ENCODE data around the gene OR7G1. TPM values are rescaled to one million over a fixed set of nuclear protein-coding genes. Genes with fewer than 3 reads are reported as not detected.

OR7G1 gene
- polyA plus RNA-seq (2013, experiment 1 of 4), result not detected
- not detected for polyA plus RNA-seq (2013, experiment 2 of 4)
- not detected for polyA plus RNA-seq (2013, experiment 3 of 4)
- polyA plus RNA-seq (2013, experiment 4 of 4), result not detected

DNA sequence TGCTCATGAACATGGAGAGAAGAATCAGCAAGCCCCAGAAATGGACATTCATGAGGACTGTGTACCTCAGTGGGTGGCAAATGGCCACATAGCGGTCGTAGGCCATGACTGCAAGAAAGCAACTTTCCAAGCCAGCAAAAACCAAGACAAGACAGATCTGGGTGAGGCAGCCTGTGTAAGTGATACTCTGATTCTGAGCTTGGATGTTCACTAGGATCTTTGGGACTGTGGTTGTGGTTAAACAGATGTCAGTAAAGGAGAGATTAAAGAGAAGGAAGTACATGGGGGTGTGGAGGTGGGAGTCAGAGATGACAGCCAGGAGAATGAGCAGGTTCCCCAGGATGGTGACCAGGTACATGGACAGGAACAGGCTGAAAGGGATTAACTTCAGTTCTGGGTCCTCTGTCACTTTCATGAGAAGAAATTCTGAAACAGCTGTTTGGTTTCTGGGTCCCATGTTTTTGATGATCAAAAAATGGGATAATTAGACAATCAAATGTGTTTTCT, at the start of gene OR7G1:
Gene OR7G1 (minus strand): TSS at position 457 of the 507 bp plus-strand sequence. CDS start 0 bp downstream, at position 457.
- Histone ChIP-seq H3K4me3 (ENCODE audit: insufficient read depth, low read depth, low read length) (no peak within 1 kb of the TSS), H3K27ac (ENCODE audit: insufficient read depth, low read depth, low read length, poor library complexity, severe bottlenecking) (no peak within 1 kb of the TSS), H3K4me1 (ENCODE audit: control insufficient read depth, insufficient read depth, low read length) (no peaks in the 10 kb centered on the region), H3K9me3 (ENCODE audit: control insufficient read depth, low read length) (peaks cover 2% of the 10 kb centered on the region), H3K27me3 (ENCODE audit: control insufficient read depth, insufficient read depth, low read length, poor library complexity, severe bottlenecking) (no peaks in the 10 kb centered on the region), H3K36me3 (ENCODE audit: control insufficient read depth, insufficient read depth, low read length) (no peaks in the 10 kb centered on the region)
- 82 to 84% methylated on average over 2 of the region's 2 CpGs for WGBS, 2 experiments

GRCh38 chr19:9165261-9165660, 49.7 kb upstream of the OR7G1 start:
- Histone ChIP-seq H3K4me3 (ENCODE audit: insufficient read depth, low read depth, low read length) (no peak overlapping the region), H3K4me1 (ENCODE audit: control insufficient read depth, insufficient read depth, low read length) (no peaks in the 10 kb centered on the region), H3K9me3 (ENCODE audit: control insufficient read depth, low read length) (peaks cover 2% of the 10 kb centered on the region), H3K36me3 (ENCODE audit: control insufficient read depth, insufficient read depth, low read length) (peaks cover 43% of the 10 kb centered on the region), H3K27ac (ENCODE audit: insufficient read depth, low read depth, low read length, poor library complexity, severe bottlenecking) (no peak overlapping the region), H3K27me3 (ENCODE audit: control insufficient read depth, insufficient read depth, low read length, poor library complexity, severe bottlenecking) (no peaks in the 10 kb centered on the region)
- 85 to 94% methylated on average over 3 of the region's 3 CpGs for WGBS, 2 experiments

- peaks cover 79% of the 10 kb centered on the region for H3K36me3 ChIP-seq (ENCODE audit: control insufficient read depth, insufficient read depth, low read length)
- H3K27me3 ChIP-seq (ENCODE audit: control insufficient read depth, insufficient read depth, low read length, poor library complexity, severe bottlenecking), result no peaks in the 10 kb centered on the region
- 94 to 97% methylated on average over 12 of the region's 12 CpGs for WGBS, 2 experiments
- no peak overlapping the region for H3K4me3 ChIP-seq (ENCODE audit: insufficient read depth, low read depth, low read length)
- H3K27ac ChIP-seq (ENCODE audit: insufficient read depth, low read depth, low read length, poor library complexity, severe bottlenecking), result no peak overlapping the region
- no peaks in the 10 kb centered on the region for H3K4me1 ChIP-seq (ENCODE audit: control insufficient read depth, insufficient read depth, low read length)
- H3K9me3 ChIP-seq (ENCODE audit: control insufficient read depth, low read length), result peaks cover 2% of the 10 kb centered on the region
Observed at GRCh38 chr19:9161427-9161826, 45.9 kb upstream of the OR7G1 start.

GRCh38 chr19:9159891-9160290, 44.3 kb upstream of the OR7G1 start:
- Histone ChIP-seq H3K27me3 (ENCODE audit: control insufficient read depth, insufficient read depth, low read length, poor library complexity, severe bottlenecking) (no peaks in the 10 kb centered on the region), H3K36me3 (ENCODE audit: control insufficient read depth, insufficient read depth, low read length) (peaks cover 85% of the 10 kb centered on the region), H3K9me3 (ENCODE audit: control insufficient read depth, low read length) (peaks cover 2% of the 10 kb centered on the region), H3K4me3 (ENCODE audit: insufficient read depth, low read depth, low read length) (no peak overlapping the region), H3K27ac (ENCODE audit: insufficient read depth, low read depth, low read length, poor library complexity, severe bottlenecking) (no peak overlapping the region), H3K4me1 (ENCODE audit: control insufficient read depth, insufficient read depth, low read length) (no peaks in the 10 kb centered on the region)
- 97 to 98% methylated on average over 13 of the region's 13 CpGs for whole genome bisulfite sequencing, 2 experiments

- WGBS, 2 experiments, result 92 to 93% methylated on average over 1 of the region's 1 CpG
- Histone ChIP-seq H3K27ac (ENCODE audit: insufficient read depth, low read depth, low read length, poor library complexity, severe bottlenecking) (no peak overlapping the region), H3K9me3 (ENCODE audit: control insufficient read depth, low read length) (peaks cover 15% of the 10 kb centered on the region), H3K4me3 (ENCODE audit: insufficient read depth, low read depth, low read length) (no peak overlapping the region), H3K27me3 (ENCODE audit: control insufficient read depth, insufficient read depth, low read length, poor library complexity, severe bottlenecking) (no peaks in the 10 kb centered on the region), H3K36me3 (ENCODE audit: control insufficient read depth, insufficient read depth, low read length) (peaks cover 78% of the 10 kb centered on the region), H3K4me1 (ENCODE audit: control insufficient read depth, insufficient read depth, low read length) (no peaks in the 10 kb centered on the region)
Observed at GRCh38 chr19:9156304-9156703, 40.7 kb upstream of the OR7G1 start.

DNA sequence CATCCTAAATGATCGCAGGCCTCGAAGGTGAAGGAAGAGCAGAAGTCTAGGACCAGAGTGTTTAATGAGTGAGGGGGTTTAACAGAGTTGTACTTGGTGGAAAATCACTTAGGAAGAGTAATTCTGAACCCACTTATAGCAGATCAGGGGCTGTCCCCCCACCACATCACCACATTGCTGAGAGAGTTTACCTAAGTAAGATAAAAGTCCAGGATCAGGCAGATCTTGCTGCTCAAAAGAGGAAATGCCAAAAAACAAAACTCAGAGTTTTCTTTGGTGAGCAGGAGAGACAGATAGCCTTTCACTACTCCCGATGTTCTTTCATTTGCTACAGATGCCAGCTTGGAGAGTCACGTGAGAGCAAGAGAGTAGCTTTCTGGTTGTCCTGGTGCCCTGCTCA, 40.0 kb upstream of the OR7G1 start:
- no peaks in the 10 kb centered on the region for H3K4me1 ChIP-seq (ENCODE audit: control insufficient read depth, insufficient read depth, low read length)
- H3K9me3 ChIP-seq (ENCODE audit: control insufficient read depth, low read length), result peaks cover 16% of the 10 kb centered on the region
- H3K36me3 ChIP-seq (ENCODE audit: control insufficient read depth, insufficient read depth, low read length), result peaks cover 74% of the 10 kb centered on the region
- no peak overlapping the region for H3K4me3 ChIP-seq (ENCODE audit: insufficient read depth, low read depth, low read length)
- H3K27ac ChIP-seq (ENCODE audit: insufficient read depth, low read depth, low read length, poor library complexity, severe bottlenecking), result no peak overlapping the region
- no peaks in the 10 kb centered on the region for H3K27me3 ChIP-seq (ENCODE audit: control insufficient read depth, insufficient read depth, low read length, poor library complexity, severe bottlenecking)
- WGBS, 2 experiments, result 90 to 94% methylated on average over 4 of the region's 4 CpGs

DNA sequence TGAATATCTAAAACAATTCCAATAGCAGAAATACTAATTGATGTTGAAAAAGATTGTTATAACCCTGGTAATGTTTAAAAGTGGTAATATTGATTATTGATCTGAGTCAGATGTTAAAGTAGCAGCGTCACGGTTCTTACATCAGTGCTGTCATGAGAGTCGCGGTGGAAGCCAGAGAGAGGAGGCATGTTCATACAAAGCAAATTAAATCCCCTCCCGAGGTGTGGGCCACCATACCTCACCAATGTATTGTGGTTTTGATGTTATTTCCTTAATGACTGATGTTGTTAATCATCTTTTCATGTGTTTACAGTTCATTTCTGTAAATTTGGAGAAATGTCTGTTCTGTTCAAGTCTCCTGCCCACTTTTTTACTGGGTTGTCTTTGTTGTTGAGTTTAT, 35.8 kb upstream of the OR7G1 start:
- H3K27ac ChIP-seq (ENCODE audit: insufficient read depth, low read depth, low read length, poor library complexity, severe bottlenecking), result no peak overlapping the region
- no peaks in the 10 kb centered on the region for H3K27me3 ChIP-seq (ENCODE audit: control insufficient read depth, insufficient read depth, low read length, poor library complexity, severe bottlenecking)
- H3K9me3 ChIP-seq (ENCODE audit: control insufficient read depth, low read length), result peaks cover 19% of the 10 kb centered on the region
- H3K4me3 ChIP-seq (ENCODE audit: insufficient read depth, low read depth, low read length), result no peak overlapping the region
- H3K36me3 ChIP-seq (ENCODE audit: control insufficient read depth, insufficient read depth, low read length), result peaks cover 54% of the 10 kb centered on the region
- H3K4me1 ChIP-seq (ENCODE audit: control insufficient read depth, insufficient read depth, low read length), result no peaks in the 10 kb centered on the region
- WGBS, 2 experiments, result 96 to 98% methylated on average over 5 of the region's 5 CpGs

DNA sequence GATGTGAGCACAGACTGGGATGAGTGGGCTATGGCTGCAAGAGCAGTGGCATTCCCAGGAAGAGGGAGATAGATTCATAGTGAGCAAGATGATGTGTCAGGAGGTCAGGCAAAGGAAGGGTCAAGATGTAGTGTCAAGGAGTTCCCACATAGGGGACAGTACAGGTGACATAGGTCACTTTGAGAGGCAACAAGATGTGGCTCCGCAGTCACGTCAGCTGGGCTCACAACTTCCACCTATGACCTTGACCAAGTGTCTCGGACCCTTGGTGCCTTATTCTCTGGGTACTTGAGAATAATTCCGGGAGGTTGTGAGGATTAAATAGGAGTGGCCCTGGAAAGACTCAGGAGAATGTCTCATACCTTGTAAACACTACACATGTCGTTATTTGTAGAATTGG, 35.1 kb upstream of the OR7G1 start:
- Histone ChIP-seq H3K27ac (ENCODE audit: insufficient read depth, low read depth, low read length, poor library complexity, severe bottlenecking) (no peak overlapping the region), H3K36me3 (ENCODE audit: control insufficient read depth, insufficient read depth, low read length) (peaks cover 48% of the 10 kb centered on the region), H3K27me3 (ENCODE audit: control insufficient read depth, insufficient read depth, low read length, poor library complexity, severe bottlenecking) (no peaks in the 10 kb centered on the region), H3K9me3 (ENCODE audit: control insufficient read depth, low read length) (peaks cover 19% of the 10 kb centered on the region), H3K4me3 (ENCODE audit: insufficient read depth, low read depth, low read length) (no peak overlapping the region), H3K4me1 (ENCODE audit: control insufficient read depth, insufficient read depth, low read length) (no peaks in the 10 kb centered on the region)
- 95 to 97% methylated on average over 5 of the region's 5 CpGs for WGBS, 2 experiments

DNA sequence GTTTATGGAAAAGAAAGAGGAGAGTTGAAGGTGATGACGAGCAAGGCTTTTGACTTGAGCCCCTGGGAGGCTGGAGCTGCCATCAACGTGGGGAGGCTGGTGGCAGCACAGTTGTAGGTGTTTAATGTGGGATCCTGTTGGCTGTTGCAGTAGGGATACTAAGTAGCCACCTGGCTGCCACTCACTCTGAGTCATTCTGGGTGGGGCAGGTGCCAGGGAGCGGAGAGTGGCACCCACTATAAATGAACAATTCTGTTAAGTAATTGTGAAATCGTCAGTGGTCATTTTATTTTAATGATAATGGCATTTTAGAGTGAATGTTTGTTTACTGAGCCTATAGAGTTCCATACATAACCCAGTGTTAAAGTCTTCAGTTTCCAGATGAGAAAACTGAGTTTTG, 34.4 kb upstream of the OR7G1 start:
- H3K4me1 ChIP-seq (ENCODE audit: control insufficient read depth, insufficient read depth, low read length), result no peaks in the 10 kb centered on the region
- 92 to 97% methylated on average over 4 of the region's 4 CpGs for WGBS, 2 experiments
- H3K9me3 ChIP-seq (ENCODE audit: control insufficient read depth, low read length), result peaks cover 22% of the 10 kb centered on the region
- peaks cover 48% of the 10 kb centered on the region for H3K36me3 ChIP-seq (ENCODE audit: control insufficient read depth, insufficient read depth, low read length)
- no peak overlapping the region for H3K4me3 ChIP-seq (ENCODE audit: insufficient read depth, low read depth, low read length)
- H3K27ac ChIP-seq (ENCODE audit: insufficient read depth, low read depth, low read length, poor library complexity, severe bottlenecking), result no peak overlapping the region
- H3K27me3 ChIP-seq (ENCODE audit: control insufficient read depth, insufficient read depth, low read length, poor library complexity, severe bottlenecking), result no peaks in the 10 kb centered on the region

DNA sequence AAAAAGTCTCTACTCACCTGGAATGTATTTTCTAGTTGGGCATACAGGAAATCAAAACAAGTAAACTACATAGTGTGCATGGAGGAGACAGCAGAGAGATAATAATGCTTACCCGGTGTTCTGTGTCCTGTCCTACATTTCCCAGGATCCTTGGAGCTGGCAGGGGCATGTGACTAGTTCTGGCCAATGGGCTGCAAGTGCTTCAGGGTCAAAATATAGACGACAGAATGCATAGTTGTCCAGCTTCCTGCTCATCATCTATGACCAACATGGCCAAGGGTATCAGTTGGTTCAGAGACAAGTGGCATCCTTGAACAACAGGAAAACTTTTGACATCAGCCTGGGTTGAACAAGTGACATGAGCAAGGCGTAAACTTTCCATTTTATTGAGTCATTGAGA, 33.1 kb upstream of the OR7G1 start:
- Histone ChIP-seq H3K4me1 (ENCODE audit: control insufficient read depth, insufficient read depth, low read length) (no peaks in the 10 kb centered on the region), H3K36me3 (ENCODE audit: control insufficient read depth, insufficient read depth, low read length) (peaks cover 46% of the 10 kb centered on the region), H3K27ac (ENCODE audit: insufficient read depth, low read depth, low read length, poor library complexity, severe bottlenecking) (no peak overlapping the region), H3K4me3 (ENCODE audit: insufficient read depth, low read depth, low read length) (no peak overlapping the region), H3K27me3 (ENCODE audit: control insufficient read depth, insufficient read depth, low read length, poor library complexity, severe bottlenecking) (no peaks in the 10 kb centered on the region), H3K9me3 (ENCODE audit: control insufficient read depth, low read length) (peaks cover 21% of the 10 kb centered on the region)
- 94 to 95% methylated on average over 3 of the region's 3 CpGs for WGBS, 2 experiments

DNA sequence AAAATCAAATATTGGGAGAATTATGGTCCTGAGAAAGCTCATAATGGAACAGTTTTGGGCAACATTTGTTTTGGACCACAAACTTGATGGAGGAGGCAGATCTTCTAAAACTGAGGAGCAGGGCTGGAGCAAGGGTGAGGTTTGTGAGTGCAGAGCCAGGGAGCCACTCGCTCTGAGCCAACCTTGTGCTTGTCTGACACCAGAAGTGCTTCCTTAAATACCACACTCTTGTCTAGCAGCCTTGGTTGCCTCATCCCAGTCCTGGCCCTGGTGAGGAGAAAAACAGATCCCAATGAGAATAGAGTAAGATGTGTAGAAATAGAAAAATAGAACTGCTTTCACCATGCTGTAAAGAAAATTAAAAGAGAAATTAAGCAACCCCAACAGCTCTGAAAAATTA, 31.3 kb upstream of the OR7G1 start:
- peaks cover 16% of the 10 kb centered on the region for H3K9me3 ChIP-seq (ENCODE audit: control insufficient read depth, low read length)
- no peaks in the 10 kb centered on the region for H3K4me1 ChIP-seq (ENCODE audit: control insufficient read depth, insufficient read depth, low read length)
- H3K4me3 ChIP-seq (ENCODE audit: insufficient read depth, low read depth, low read length), result no peak overlapping the region
- no peaks in the 10 kb centered on the region for H3K27me3 ChIP-seq (ENCODE audit: control insufficient read depth, insufficient read depth, low read length, poor library complexity, severe bottlenecking)
- no peak overlapping the region for H3K27ac ChIP-seq (ENCODE audit: insufficient read depth, low read depth, low read length, poor library complexity, severe bottlenecking)
- WGBS, 2 experiments, result 84 to 100% methylated on average over 1 of the region's 1 CpG
- H3K36me3 ChIP-seq (ENCODE audit: control insufficient read depth, insufficient read depth, low read length), result peaks cover 39% of the 10 kb centered on the region

Measured in ectodermal cell (in vitro differentiated cells).